ENCODE results near the gene CHPT1.

- TF ChIP-seq OSR1 (CRISPR knock-in tag; IDR thresholded peaks at IDR 0.05) (no peak), SNAI2 (CRISPR knock-in tag; IDR thresholded peaks at IDR 0.05) (no peak), RARB (CRISPR knock-in tag; IDR thresholded peaks at IDR 0.05) (no peak), PATZ1 (CRISPR knock-in tag; IDR thresholded peaks at IDR 0.05; ENCODE audit: borderline replicate concordance) (no peak), GLIS3 (CRISPR knock-in tag; IDR thresholded peaks at IDR 0.05) (no peak), CREB5 (CRISPR knock-in tag; IDR thresholded peaks at IDR 0.05; ENCODE audit: low read depth) (no peak), ZFP3 (CRISPR knock-in tag; IDR thresholded peaks at IDR 0.05) (no peak), ZC3H10 (CRISPR knock-in tag; IDR thresholded peaks at IDR 0.05) (no peak), TCF4 (CRISPR knock-in tag; IDR thresholded peaks at IDR 0.05; ENCODE audit: borderline replicate concordance) (no peak)
Measured at GRCh38 chr12:101763246-101763931, 65.9 kb downstream of the CHPT1 start.
